Neural progenitor cell (in vitro differentiated cells): ENCODE data around the gene STOM. TPM values are rescaled to one million over a fixed set of nuclear protein-coding genes. Genes with fewer than 3 reads are reported as not detected.

Experiments
- DNase-seq: peaks from one replicate; pipeline ENCODE4 v3.0.0-alpha.2; 2016; ENCODE audit warnings: low spot score
- H2AFZ ChIP-seq: fragments of 200-600 bp; sonication (generic); replicated peaks from 2 replicates; pipeline ENCODE4 v1.6.1; 2016; ENCODE audit warnings: antibody characterized with exemption
- H3F3A ChIP-seq: fragments of 200-600 bp; sonication (generic); 2 replicates; pipeline ENCODE4 v1.6.1; 2016; ENCODE audit warnings: antibody characterized with exemption, low read depth
- H3K27ac ChIP-seq: fragments of 200-600 bp; sonication (generic); 2 replicates; pipeline ENCODE4 v1.5.1; 2016; ENCODE audit warnings: mild to moderate bottlenecking
- H3K27me3 ChIP-seq: fragments of 200-600 bp; sonication (generic); 2 replicates; pipeline ENCODE4 v1.6.1; 2016; ENCODE audit warnings: mild to moderate bottlenecking, moderate library complexity
- H3K36me3 ChIP-seq: fragments of 200-600 bp; sonication (generic); 2 replicates; pipeline ENCODE4 v1.5.1; 2016
- H3K4me1 ChIP-seq: fragments of 200-600 bp; sonication (generic); 2 replicates; pipeline ENCODE4 v1.6.1; 2016; ENCODE audit warnings: mixed run types
- H3K4me2 ChIP-seq: fragments of 200-600 bp; sonication (generic); 2 replicates; pipeline ENCODE4 v1.6.1; 2016
- H3K4me3 ChIP-seq: fragments of 200-600 bp; sonication (generic); 2 replicates; pipeline ENCODE4 v1.5.1; 2016
- H3K79me2 ChIP-seq: fragments of 200-600 bp; sonication (generic); 2 replicates; pipeline ENCODE4 v1.6.1; 2016; ENCODE audit warnings: low read depth
- H3K9ac ChIP-seq: fragments of 200-600 bp; sonication (generic); 2 replicates; pipeline ENCODE4 v1.6.1; 2016
- H3K9me3 ChIP-seq: fragments of 200-600 bp; sonication (generic); 2 replicates; pipeline ENCODE4 v1.5.1; 2016; ENCODE audit warnings: low read depth
- H4K20me1 ChIP-seq: fragments of 200-600 bp; sonication (generic); 2 replicates; pipeline ENCODE4 v1.6.1; 2016; ENCODE audit warnings: low read depth
- H3K27ac Mint-ChIP-seq: 3 replicates; pipeline ENCODE4 v1.8.0; 2021; ENCODE audit warnings: mixed read lengths
- H3K27me3 Mint-ChIP-seq: 2 replicates; pipeline ENCODE4 v1.8.0; 2022; ENCODE audit warnings: low read depth, mild to moderate bottlenecking, inconsistent platforms, moderate library complexity, mixed read lengths; ENCODE audit not compliant: insufficient read depth
- H3K36me3 Mint-ChIP-seq: 3 replicates; pipeline ENCODE4 v1.8.0; 2021; ENCODE audit warnings: mixed read lengths
- H3K4me1 Mint-ChIP-seq: 3 replicates; pipeline ENCODE4 v1.8.0; 2021; ENCODE audit warnings: mixed read lengths
- H3K4me3 Mint-ChIP-seq: 3 replicates; pipeline ENCODE4 v1.8.0; 2021; ENCODE audit warnings: mild to moderate bottlenecking, moderate library complexity, mixed read lengths
- H3K9me3 Mint-ChIP-seq: 3 replicates; pipeline ENCODE4 v1.8.0; 2020; ENCODE audit warnings: mixed read lengths
- EZH2 ChIP-seq: fragments of 200-600 bp; sonication (generic); IDR thresholded peaks from 2 replicates; pipeline ENCODE4 v1.6.1; 2017; ENCODE audit warnings: antibody characterized with exemption, mild to moderate bottlenecking, moderate library complexity
- EZH2phosphoT487 ChIP-seq: fragments of 200-600 bp; sonication (generic); IDR thresholded peaks from 2 replicates; pipeline ENCODE4 v1.6.1; 2017; ENCODE audit warnings: antibody characterized with exemption
- total RNA-seq: library from RNA; depleted of rRNA; stranded (reverse); fragments of >200 nt; gene quantifications from 2 replicates; pipeline ENCODE4 v1.2.3, GENCODE V29; 2015; ENCODE audit warnings: low replicate concordance
- TF ChIP-seq, protein P1 (sequence below): fragments of 200-600 bp; sonication (generic); IDR thresholded peaks from 2 replicates; pipeline ENCODE4 v1.5.1; 2017; ENCODE audit warnings: antibody characterized with exemption, mild to moderate bottlenecking

Gene STOM
- total RNA-seq, 1 donor from 2014 or later: 99.4 TPM

DNA sequence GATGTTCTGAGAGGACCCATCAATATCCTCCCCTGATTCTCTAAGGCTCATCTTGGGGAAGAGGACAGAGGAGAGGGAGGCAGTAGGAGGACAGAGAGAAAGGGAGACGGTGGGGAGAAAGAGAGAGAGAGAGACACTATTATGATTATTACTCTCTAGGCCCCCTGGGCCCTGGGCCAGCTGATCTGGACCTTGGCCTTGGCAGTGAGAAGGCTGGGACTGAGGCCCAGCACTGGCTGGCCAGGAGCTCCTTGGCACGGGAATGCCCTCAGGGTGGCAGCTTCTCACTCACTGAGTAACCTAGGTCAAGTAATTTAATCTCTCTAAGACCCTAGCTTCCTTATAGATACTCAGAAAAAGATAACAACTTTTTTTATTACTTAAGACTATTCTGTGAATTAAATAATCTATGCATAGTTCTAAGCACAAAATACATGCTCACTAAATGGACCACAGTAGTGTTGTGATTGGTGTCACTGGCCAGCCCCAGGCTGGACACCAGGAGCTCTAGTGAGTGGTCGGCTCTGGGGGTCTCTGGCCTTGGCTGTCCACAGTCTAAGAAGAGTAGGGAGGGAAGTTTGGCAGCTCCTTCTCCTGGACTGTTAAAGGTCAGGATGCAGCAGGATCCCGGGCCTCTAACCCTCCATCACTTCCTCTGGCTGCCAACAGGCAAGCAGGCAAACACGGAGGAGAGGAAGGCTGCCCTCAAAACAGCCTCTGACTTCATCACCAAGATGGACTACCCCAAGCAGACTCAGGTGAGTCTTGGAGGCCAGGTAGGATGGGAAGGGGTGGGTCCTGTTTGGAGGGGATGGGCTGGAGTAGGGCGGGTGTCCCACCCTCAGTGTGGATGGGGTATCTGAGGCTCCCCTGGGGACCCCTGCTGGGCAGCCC is 52.1 kb downstream of the STOM start:
- Mint-ChIP-seq H3K27me3 (no peaks in the 10 kb centered on the region), H3K4me3 (no peak overlapping the region), H3K9me3 (no peaks in the 10 kb centered on the region), H3K27ac (no peak overlapping the region), H3K4me1 (no peaks in the 10 kb centered on the region), H3K36me3 (peaks cover 10% of the 10 kb centered on the region)
- Histone ChIP-seq H3K36me3 (no peaks in the 10 kb centered on the region), H3F3A (no peaks in the 10 kb centered on the region), H3K4me3 (no peak overlapping the region), H3K27me3 (no peaks in the 10 kb centered on the region), H3K9me3 (no peaks in the 10 kb centered on the region), H3K4me1 (no peaks in the 10 kb centered on the region), H3K27ac (no peak overlapping the region), H3K4me2 (no peak overlapping the region), H2AFZ (no peak overlapping the region), H3K9ac (no peak overlapping the region), H4K20me1 (no peaks in the 10 kb centered on the region), H3K79me2 (no peaks in the 10 kb centered on the region)
- DNase-seq: no peak
- TF ChIP-seq EZH2 (no peak), EZH2phosphoT487 (no peak)
- TF ChIP-seq, protein P1, sequence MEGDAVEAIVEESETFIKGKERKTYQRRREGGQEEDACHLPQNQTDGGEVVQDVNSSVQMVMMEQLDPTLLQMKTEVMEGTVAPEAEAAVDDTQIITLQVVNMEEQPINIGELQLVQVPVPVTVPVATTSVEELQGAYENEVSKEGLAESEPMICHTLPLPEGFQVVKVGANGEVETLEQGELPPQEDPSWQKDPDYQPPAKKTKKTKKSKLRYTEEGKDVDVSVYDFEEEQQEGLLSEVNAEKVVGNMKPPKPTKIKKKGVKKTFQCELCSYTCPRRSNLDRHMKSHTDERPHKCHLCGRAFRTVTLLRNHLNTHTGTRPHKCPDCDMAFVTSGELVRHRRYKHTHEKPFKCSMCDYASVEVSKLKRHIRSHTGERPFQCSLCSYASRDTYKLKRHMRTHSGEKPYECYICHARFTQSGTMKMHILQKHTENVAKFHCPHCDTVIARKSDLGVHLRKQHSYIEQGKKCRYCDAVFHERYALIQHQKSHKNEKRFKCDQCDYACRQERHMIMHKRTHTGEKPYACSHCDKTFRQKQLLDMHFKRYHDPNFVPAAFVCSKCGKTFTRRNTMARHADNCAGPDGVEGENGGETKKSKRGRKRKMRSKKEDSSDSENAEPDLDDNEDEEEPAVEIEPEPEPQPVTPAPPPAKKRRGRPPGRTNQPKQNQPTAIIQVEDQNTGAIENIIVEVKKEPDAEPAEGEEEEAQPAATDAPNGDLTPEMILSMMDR: no peak

DNA sequence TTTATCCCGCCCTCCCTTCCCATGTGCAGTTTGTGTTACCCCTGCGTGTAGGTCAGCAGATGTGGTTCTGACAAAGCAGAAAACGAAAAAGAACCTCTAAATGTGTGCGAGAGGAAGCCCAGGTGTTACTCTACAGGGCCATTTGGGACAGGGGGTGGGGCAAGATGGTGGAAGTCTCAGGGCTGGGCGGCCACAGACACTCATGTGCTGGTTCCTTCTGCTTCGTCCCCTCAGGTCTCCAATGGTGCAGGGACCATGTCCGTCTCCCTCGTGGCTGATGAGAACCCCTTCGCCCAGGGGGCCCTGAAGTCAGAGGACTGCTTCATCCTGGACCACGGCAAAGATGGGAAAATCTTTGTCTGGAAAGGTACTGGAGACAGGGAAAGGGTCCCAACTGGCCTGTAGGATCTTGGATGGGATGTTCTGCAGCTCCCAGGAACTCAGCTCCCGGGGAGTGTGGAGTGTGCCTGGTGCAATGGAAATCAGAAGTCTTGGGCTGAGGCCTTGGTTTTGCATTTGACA is 53.1 kb downstream of the STOM start:
- no peaks in the 10 kb centered on the region for H3K79me2 ChIP-seq
- no peak overlapping the region for H2AFZ ChIP-seq
- H3K36me3 ChIP-seq: no peaks in the 10 kb centered on the region
- H3K9me3 ChIP-seq: no peaks in the 10 kb centered on the region
- Mint-ChIP-seq H3K36me3 (peaks cover 5% of the 10 kb centered on the region), H3K4me1 (no peaks in the 10 kb centered on the region), H3K9me3 (no peaks in the 10 kb centered on the region), H3K27ac (no peak overlapping the region), H3K4me3 (no peak overlapping the region), H3K27me3 (no peaks in the 10 kb centered on the region)
- no peak overlapping the region for H3K4me3 ChIP-seq
- TF ChIP-seq EZH2phosphoT487 (no peak), EZH2 (no peak)
- TF ChIP-seq, protein P1: no peak
- no peaks in the 10 kb centered on the region for H3K27me3 ChIP-seq
- DNase-seq: no peak
- H4K20me1 ChIP-seq: no peaks in the 10 kb centered on the region
- no peak overlapping the region for H3K4me2 ChIP-seq
- H3K27ac ChIP-seq: no peak overlapping the region
- H3K4me1 ChIP-seq: no peaks in the 10 kb centered on the region
- no peaks in the 10 kb centered on the region for H3F3A ChIP-seq
- H3K9ac ChIP-seq: no peak overlapping the region

- no peaks in the 10 kb centered on the region for H3K36me3 ChIP-seq
- no peak overlapping the region for H3K4me2 ChIP-seq
- no peaks in the 10 kb centered on the region for H3K9me3 Mint-ChIP-seq
- H3K79me2 ChIP-seq: no peaks in the 10 kb centered on the region
- TF ChIP-seq, protein P1: no peak
- TF ChIP-seq EZH2 (no peak), EZH2phosphoT487 (no peak)
- H3K9ac ChIP-seq: no peak overlapping the region
- H3K36me3 Mint-ChIP-seq: peaks cover 8% of the 10 kb centered on the region
- no peak overlapping the region for H3K27ac ChIP-seq
- H3K4me3 ChIP-seq: no peak overlapping the region
- no peak overlapping the region for H2AFZ ChIP-seq
- no peak overlapping the region for H3K27ac Mint-ChIP-seq
- H3K27me3 ChIP-seq: no peaks in the 10 kb centered on the region
- H3K4me1 ChIP-seq: no peaks in the 10 kb centered on the region
- no peaks in the 10 kb centered on the region for H3F3A ChIP-seq
- no peaks in the 10 kb centered on the region for H3K4me1 Mint-ChIP-seq
- no peaks in the 10 kb centered on the region for H4K20me1 ChIP-seq
- no peak overlapping the region for H3K4me3 Mint-ChIP-seq
- no peaks in the 10 kb centered on the region for H3K9me3 ChIP-seq
- no peak for DNase-seq
- H3K27me3 Mint-ChIP-seq: no peaks in the 10 kb centered on the region
These were observed 53.7 kb downstream of the STOM start for GRCh38 chr9:121316378-121316777.
